BLaER1 (cell line): Measurements from ENCODE around the gene COPZ1.
"Not testable (repeated sequence)": the region's sequence is repeated elsewhere in the genome, so short reads cannot be mapped to it uniquely, and the experiment has no call there.

Experiments used
- H3K27ac ChIP-seq: shearing (Covaris generic); formaldehyde crosslinking; 2 replicates; pipeline ENCODE4 v1.8.1; 2022
- H3K27me3 ChIP-seq: shearing (Covaris generic); formaldehyde crosslinking; 2 replicates; pipeline ENCODE4 v1.8.1; 2022
- H3K36me3 ChIP-seq: shearing (Covaris generic); formaldehyde crosslinking; 2 replicates; pipeline ENCODE4 v1.8.1; 2022
- H3K4me1 ChIP-seq: shearing (Covaris generic); formaldehyde crosslinking; 2 replicates; pipeline ENCODE4 v1.8.1; 2022
- H3K4me2 ChIP-seq: shearing (Covaris generic); formaldehyde crosslinking; 2 replicates; pipeline ENCODE4 v1.8.1; 2022
- H3K4me3 ChIP-seq: shearing (Covaris generic); formaldehyde crosslinking; 2 replicates; pipeline ENCODE4 v1.8.1; 2022
- H3K9ac ChIP-seq: shearing (Covaris generic); formaldehyde crosslinking; 2 replicates; pipeline ENCODE4 v1.8.1; 2022
- H3K9me3 ChIP-seq: shearing (Covaris generic); formaldehyde crosslinking; 2 replicates; pipeline ENCODE4 v1.8.1; 2022
- H4K20me1 ChIP-seq: shearing (Covaris generic); formaldehyde crosslinking; 2 replicates; pipeline ENCODE4 v1.8.1; 2022
- Cebpa-rat ChIP-seq: shearing (Covaris generic); IDR thresholded peaks from 2 replicates; pipeline ENCODE4 v1.8.1; 2022

The COPZ1 gene

GRCh38 chr12:54349679-54350078 is 24.7 kb downstream of the COPZ1 start:
- Histone ChIP-seq H4K20me1 (no peaks in the 10 kb centered on the region), H3K4me1 (peaks cover 16% of the 10 kb centered on the region), H3K9ac (no peak overlapping the region), H3K36me3 (peaks cover 74% of the 10 kb centered on the region), H3K27ac (no peak overlapping the region), H3K27me3 (no peaks in the 10 kb centered on the region), H3K4me2 (no peak overlapping the region), H3K9me3 (no peaks in the 10 kb centered on the region), H3K4me3 (no peak overlapping the region)
- TF ChIP-seq Cebpa-rat: no peak

GRCh38 chr12:54350743-54351142 is 25.8 kb downstream of the COPZ1 start:
- Histone ChIP-seq H3K27ac (no peak overlapping the region), H3K9ac (no peak overlapping the region), H3K4me3 (no peak overlapping the region), H3K4me1 (peaks cover 16% of the 10 kb centered on the region), H3K4me2 (no peak overlapping the region), H3K9me3 (no peaks in the 10 kb centered on the region), H3K27me3 (no peaks in the 10 kb centered on the region), H4K20me1 (no peaks in the 10 kb centered on the region), H3K36me3 (peaks cover 63% of the 10 kb centered on the region)
- TF ChIP-seq Cebpa-rat: no peak

- peaks cover 16% of the 10 kb centered on the region for H3K4me1 ChIP-seq
- no peak overlapping the region for H3K9ac ChIP-seq
- H3K9me3 ChIP-seq: no peaks in the 10 kb centered on the region
- H3K4me3 ChIP-seq: no peak overlapping the region
- no peaks in the 10 kb centered on the region for H3K27me3 ChIP-seq
- H4K20me1 ChIP-seq: no peaks in the 10 kb centered on the region
- peaks cover 57% of the 10 kb centered on the region for H3K36me3 ChIP-seq
- H3K27ac ChIP-seq: no peak overlapping the region
- peak overlapping the region; percentile 57 for H3K4me2 ChIP-seq
- no peak for TF ChIP-seq Cebpa-rat
Measured at GRCh38 chr12:54351341-54351740, 26.4 kb downstream of the COPZ1 start.

- Histone ChIP-seq H3K27ac (no peak overlapping the region), H3K4me1 (peaks cover 23% of the 10 kb centered on the region), H3K4me3 (no peak overlapping the region)
Measured at GRCh38 chr12:54352022-54352531, 27.1 kb downstream of the COPZ1 start.

GRCh38 chr12:54352891-54353874 is 28.3 kb downstream of the COPZ1 start:
- H3K4me2 ChIP-seq: no peak overlapping the region
- TF ChIP-seq Cebpa-rat: no peak
- no peaks in the 10 kb centered on the region for H3K9me3 ChIP-seq
- H3K36me3 ChIP-seq: peaks cover 38% of the 10 kb centered on the region
- peaks cover 34% of the 10 kb centered on the region for H3K4me1 ChIP-seq
- H3K27ac ChIP-seq: no peak overlapping the region
- no peak overlapping the region for H3K4me3 ChIP-seq
- no peaks in the 10 kb centered on the region for H4K20me1 ChIP-seq
- H3K27me3 ChIP-seq: no peaks in the 10 kb centered on the region
- no peak overlapping the region for H3K9ac ChIP-seq

More at GRCh38 chr12:54352022-54352531, 27.1 kb downstream of the COPZ1 start:
- Histone ChIP-seq H3K36me3 (peaks cover 50% of the 10 kb centered on the region), H3K9me3 (no peaks in the 10 kb centered on the region), H3K9ac (no peak overlapping the region; the same call in 1 of the 2 replicates), H4K20me1 (no peaks in the 10 kb centered on the region), H3K27me3 (no peaks in the 10 kb centered on the region), H3K4me2 (peak overlapping the region; percentile 57)
- TF ChIP-seq Cebpa-rat: no peak

- not testable (repeated sequence) for H4K20me1 ChIP-seq, H3K9me3 ChIP-seq, H3K4me2 ChIP-seq, H3K27ac ChIP-seq, H3K9ac ChIP-seq, H3K27me3 ChIP-seq, H3K4me3 ChIP-seq
- peaks cover 38% of the 10 kb centered on the region for H3K4me1 ChIP-seq
- peaks cover 28% of the 10 kb centered on the region for H3K36me3 ChIP-seq
Measured at GRCh38 chr12:54354271-54354670, 29.3 kb downstream of the COPZ1 start.

GRCh38 chr12:54355104-54355815 is 30.3 kb downstream of the COPZ1 start:
- Histone ChIP-seq H3K9ac (no peak overlapping the region), H3K9me3 (no peaks in the 10 kb centered on the region), H3K27me3 (no peaks in the 10 kb centered on the region), H3K27ac (no peak overlapping the region), H4K20me1 (no peaks in the 10 kb centered on the region), H3K4me1 (peaks cover 46% of the 10 kb centered on the region), H3K36me3 (peaks cover 18% of the 10 kb centered on the region), H3K4me2 (no peak overlapping the region), H3K4me3 (no peak overlapping the region)
- TF ChIP-seq Cebpa-rat: no peak

- Histone ChIP-seq H3K9ac (no peak overlapping the region), H3K4me1 (peaks cover 55% of the 10 kb centered on the region), H3K27ac (0 out of 2 replicates have a peak overlapping the region, but pooled peaks have one; percentile 26), H3K4me3 (no peak overlapping the region), H3K4me2 (peak overlapping the region; percentile 94; the same call in 1 of the 2 replicates), H3K36me3 (peaks cover 8% of the 10 kb centered on the region), H3K27me3 (no peaks in the 10 kb centered on the region), H3K9me3 (no peaks in the 10 kb centered on the region), H4K20me1 (no peaks in the 10 kb centered on the region)
- no peak for TF ChIP-seq Cebpa-rat
Measured at GRCh38 chr12:54356228-54356627, 31.3 kb downstream of the COPZ1 start.

- 0 out of 2 replicates have a peak overlapping the region, but pooled peaks have one; percentile 26 for H3K27ac ChIP-seq
- H3K4me1 ChIP-seq: peaks cover 48% of the 10 kb centered on the region
- H3K36me3 ChIP-seq: 0 out of 2 replicates have a peak, but pooled peaks cover under 1% of the 10 kb centered on the region
- H3K4me2 ChIP-seq: peak overlapping the region; percentile 94
- H3K4me3 ChIP-seq: no peak overlapping the region
- H3K27me3 ChIP-seq: no peaks in the 10 kb centered on the region
- 0 out of 2 replicates have a peak overlapping the region, but pooled peaks have one; percentile 41 for H3K9ac ChIP-seq
- no peaks in the 10 kb centered on the region for H4K20me1 ChIP-seq
- no peaks in the 10 kb centered on the region for H3K9me3 ChIP-seq
- no peak for TF ChIP-seq Cebpa-rat
Measured at GRCh38 chr12:54356951-54357356, 32.0 kb downstream of the COPZ1 start.
